Right lobe of liver (tissue), 4 donors: ENCODE data around the gene IFI30.

Source experiments
- CTCF ChIP-seq, 4 donors: fragments of 200-600 bp in 3 of 4; fragments of 450-650 bp in 1 of 4; IDR thresholded peaks; one replicate each; pipeline versions ENCODE4 v1.5.1 to v1.8.0; 2016 to 2022; ENCODE audit warnings: antibody characterized with exemption in 4 of 4, mild to moderate bottlenecking in 2 of 4
- POLR2A ChIP-seq: fragments of 450-650 bp; IDR thresholded peaks from one replicate; pipeline ENCODE4 v1.6.1; 2017; ENCODE audit warnings: antibody characterized with exemption, mild to moderate bottlenecking
- donor health status: DM: no; HTN: no; CAD: no.
- donor health status: DM: no; HTN: no; CAD: no.
- donor health status: DM: no; HTN: yes; CAD: no.

- TF ChIP-seq CTCF (IDR thresholded peaks at IDR 0.05) (no peak), POLR2A (peak; percentile 93)
Measured at GRCh38 chr19:18173572-18174288, at the start of gene IFI30.
